OCI-LY1 (cell line): ENCODE results near the gene KLHL14.

Source experiments
- H2AFZ ChIP-seq: fragments of 200-600 bp; sonication (generic), shearing (Covaris generic); 2 replicates; pipeline ENCODE4 v1.6.0; 2014; ENCODE audit warnings: antibody characterized with exemption, mild to moderate bottlenecking, low read length
- H3F3A ChIP-seq: fragments of 200-600 bp; sonication (generic), shearing (Covaris generic); 2 replicates; pipeline ENCODE4 v1.6.0; 2014; ENCODE audit warnings: mild to moderate bottlenecking, antibody characterized with exemption, low read length, moderate library complexity; ENCODE audit not compliant: insufficient read depth
- H3K27ac ChIP-seq: fragments of 200-600 bp; sonication (generic); 2 replicates; pipeline ENCODE4 v1.5.1; 2014; ENCODE audit warnings: low read length, mixed run types, mild to moderate bottlenecking, low read depth; ENCODE audit not compliant: poor library complexity, severe bottlenecking
- H3K27me3 ChIP-seq: fragments of 200-600 bp; sonication (generic); 2 replicates; pipeline ENCODE4 v1.6.0; 2014; ENCODE audit warnings: antibody characterized with exemption, mild to moderate bottlenecking, low read length, moderate library complexity; ENCODE audit not compliant: insufficient read depth
- H3K36me3 ChIP-seq: fragments of 200-600 bp; sonication (generic); 2 replicates; pipeline ENCODE4 v1.6.1; 2014; ENCODE audit warnings: mild to moderate bottlenecking, antibody characterized with exemption, low read length, moderate library complexity, mixed read lengths; ENCODE audit not compliant: insufficient read depth
- H3K4me1 ChIP-seq: fragments of 200-600 bp; sonication (generic); 2 replicates; pipeline ENCODE4 v1.5.1; 2014; ENCODE audit warnings: mild to moderate bottlenecking, low read length, moderate library complexity; ENCODE audit not compliant: insufficient read depth, severe bottlenecking
- H3K4me2 ChIP-seq: fragments of 200-600 bp; sonication (generic), shearing (Covaris generic); 2 replicates; pipeline ENCODE4 v1.6.1; 2014; ENCODE audit warnings: low read length
- H3K4me3 ChIP-seq: fragments of 200-600 bp; sonication (generic); 2 replicates; pipeline ENCODE4 v1.5.1; 2014; ENCODE audit warnings: low read length, low read depth, mild to moderate bottlenecking, mixed read lengths; ENCODE audit not compliant: poor library complexity, severe bottlenecking
- H3K79me2 ChIP-seq: fragments of 200-600 bp; shearing (Covaris generic); 2 replicates; pipeline ENCODE4 v1.6.1; 2016; ENCODE audit warnings: mixed run types, low read length, mixed read lengths; ENCODE audit not compliant: insufficient read depth
- H3K9ac ChIP-seq: fragments of 200-600 bp; sonication (generic), shearing (Covaris generic); 2 replicates; pipeline ENCODE4 v1.6.1; 2014; ENCODE audit warnings: mild to moderate bottlenecking, low read length, mixed read lengths
- H3K9me2 ChIP-seq: fragments of 200-600 bp; sonication (generic), shearing (Covaris generic); 2 replicates; pipeline ENCODE4 v1.6.1; 2014; ENCODE audit warnings: low read depth, mild to moderate bottlenecking, low read length, mixed read lengths
- H3K9me3 ChIP-seq: fragments of 200-600 bp; shearing (Covaris generic); 2 replicates; pipeline ENCODE4 v1.6.1; 2014; ENCODE audit warnings: low read length, mixed read lengths
- H4K20me1 ChIP-seq: fragments of 200-600 bp; sonication (generic), shearing (Covaris generic); 2 replicates; pipeline ENCODE4 v1.6.0; 2016; ENCODE audit warnings: mild to moderate bottlenecking, low read length; ENCODE audit not compliant: insufficient read depth
- CTCF ChIP-seq: fragments of 200-600 bp; sonication (generic), shearing (Covaris generic); IDR thresholded peaks from 2 replicates; pipeline ENCODE4 v1.5.1; 2017; ENCODE audit warnings: mild to moderate bottlenecking, antibody characterized with exemption, low read length, moderate library complexity, mixed read lengths
- EZH2 ChIP-seq: fragments of 200-600 bp; sonication (generic), shearing (Covaris generic); IDR thresholded peaks from 2 replicates; pipeline ENCODE4 v1.8.0; 2017; ENCODE audit warnings: borderline replicate concordance, mixed run types, mild to moderate bottlenecking, antibody characterized with exemption, low read length, moderate library complexity, mixed read lengths

Gene KLHL14

GRCh38 chr18:32804134-32804888 is 31.5 kb upstream of the KLHL14 start:
- peaks cover 68% of the 10 kb centered on the region for H3K4me1 ChIP-seq
- peak overlapping the region; percentile 73 for H2AFZ ChIP-seq
- H3K9ac ChIP-seq = peak overlapping the region; percentile 43; the same call in 1 of the 2 replicates
- peak overlapping the region; percentile 42 for H3K4me3 ChIP-seq
- no peaks in the 10 kb centered on the region for H3K27me3 ChIP-seq
- H4K20me1 ChIP-seq = no peaks in the 10 kb centered on the region
- H3F3A ChIP-seq = no peaks in the 10 kb centered on the region
- H3K4me2 ChIP-seq = peak overlapping the region; percentile 73
- no peaks in the 10 kb centered on the region for H3K9me2 ChIP-seq
- H3K36me3 ChIP-seq = no peaks in the 10 kb centered on the region
- TF ChIP-seq CTCF = no peak
- no peak for TF ChIP-seq EZH2
- H3K79me2 ChIP-seq = no peaks in the 10 kb centered on the region
- peak overlapping the region; percentile 90 for H3K27ac ChIP-seq
- no peaks in the 10 kb centered on the region for H3K9me3 ChIP-seq

GRCh38 chr18:32803568-32803967 is 30.7 kb upstream of the KLHL14 start:
- H3K27me3 ChIP-seq = no peaks in the 10 kb centered on the region
- no peaks in the 10 kb centered on the region for H3F3A ChIP-seq
- peak overlapping the region; percentile 73 for H3K4me2 ChIP-seq
- peaks cover 7% of the 10 kb centered on the region for H3K9me3 ChIP-seq
- peak overlapping the region; percentile 90 for H3K27ac ChIP-seq
- no peak overlapping the region for H2AFZ ChIP-seq
- H3K9me2 ChIP-seq = no peaks in the 10 kb centered on the region
- no peaks in the 10 kb centered on the region for H3K36me3 ChIP-seq
- no peaks in the 10 kb centered on the region for H3K79me2 ChIP-seq
- no peak for TF ChIP-seq EZH2
- TF ChIP-seq CTCF = no peak
- peaks cover 62% of the 10 kb centered on the region for H3K4me1 ChIP-seq
- no peaks in the 10 kb centered on the region for H4K20me1 ChIP-seq
- H3K9ac ChIP-seq = peak overlapping the region; percentile 43; the same call in 1 of the 2 replicates
- peak overlapping the region; percentile 42 for H3K4me3 ChIP-seq

GRCh38 chr18:32802591-32803451 is 30.0 kb upstream of the KLHL14 start:
- no peaks in the 10 kb centered on the region for H3K9me2 ChIP-seq
- TF ChIP-seq EZH2 = no peak
- TF ChIP-seq CTCF = no peak
- no peaks in the 10 kb centered on the region for H3K27me3 ChIP-seq
- no peak overlapping the region for H2AFZ ChIP-seq
- H3K4me2 ChIP-seq = peak overlapping the region; percentile 73
- H3K27ac ChIP-seq = peak overlapping the region; percentile 90
- H3K9me3 ChIP-seq = peaks cover 8% of the 10 kb centered on the region
- peak overlapping the region; percentile 43; the same call in 1 of the 2 replicates for H3K9ac ChIP-seq
- H3K36me3 ChIP-seq = no peaks in the 10 kb centered on the region; the same call in 1 of the 2 replicates
- H3K79me2 ChIP-seq = no peaks in the 10 kb centered on the region
- no peaks in the 10 kb centered on the region for H3F3A ChIP-seq
- H3K4me3 ChIP-seq = peak overlapping the region; percentile 42
- H3K4me1 ChIP-seq = peaks cover 54% of the 10 kb centered on the region
- no peaks in the 10 kb centered on the region for H4K20me1 ChIP-seq
